Measurements from ENCODE around the gene PRR5.

- TF ChIP-seq CTCF (conservative IDR thresholded peaks at IDR 0.05; ENCODE audit: low read length) (no peak), EZH2phosphoT487 (IDR thresholded peaks at IDR 0.05; ENCODE audit: borderline replicate concordance, low read depth, low read length) (no peak)
Measured at GRCh38 chr22:44683881-44684280, 18.1 kb upstream of the PRR5 start.
